ENCODE data around the gene WDTC1. TPM values are rescaled to one million over a fixed set of nuclear protein-coding genes. Genes with fewer than 3 reads are reported as not detected.
A peak's percentile ranks its signal among the peaks of the same experiment; 100 is the strongest.

WDTC1 gene
- total and polyA plus RNA-seq, 9 of the 15 experiments (the other 6 are each of a cell fraction or from before 2014, with no cell fraction given): 0.18 to 32.3 (median 8.8) TPM

DNA sequence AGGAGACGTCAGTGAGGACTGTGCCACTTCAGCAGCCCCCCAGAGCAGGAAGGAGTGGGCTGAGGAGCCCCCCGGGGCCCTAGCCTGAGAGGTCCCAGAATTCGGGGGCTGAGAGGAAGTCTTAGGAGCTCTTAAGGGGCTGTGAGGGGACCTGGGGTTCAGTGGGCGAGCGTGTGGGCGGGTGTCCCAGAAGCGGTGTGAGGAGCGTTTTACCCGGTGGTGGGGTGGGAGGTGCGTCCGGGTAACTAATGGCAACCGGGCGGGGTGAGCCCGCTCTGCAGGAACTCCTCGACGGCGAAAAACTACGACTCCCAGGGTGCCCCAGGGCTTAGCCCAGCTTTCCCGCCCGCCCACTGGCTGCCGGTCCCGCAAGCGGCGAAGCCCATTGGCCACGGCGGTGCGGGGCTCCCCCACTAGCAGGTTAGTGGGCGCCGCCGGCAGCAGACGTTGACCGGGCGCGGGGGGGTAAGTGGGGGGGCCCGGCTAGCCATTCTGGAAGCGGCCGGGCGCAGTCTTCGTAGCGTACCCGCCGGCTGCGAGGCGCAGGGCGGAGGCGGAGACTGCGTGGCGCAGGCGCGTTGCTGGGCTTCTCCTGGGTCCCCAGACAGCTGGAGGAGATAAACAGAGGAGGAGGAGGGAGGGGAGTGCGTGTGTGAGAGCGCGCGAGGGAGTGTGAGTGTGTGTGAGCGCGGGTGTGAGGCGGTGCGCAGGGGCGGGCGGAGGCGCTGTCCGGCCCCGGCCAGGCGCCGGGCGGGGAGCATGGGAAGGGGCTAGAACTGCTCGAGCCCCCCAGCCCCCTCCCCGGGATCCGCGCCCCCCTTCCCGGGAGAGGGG lies at the start of gene WDTC1 (continued):
- TF ChIP-seq CHD4 (IDR thresholded peaks at IDR 0.05; ENCODE audit: insufficient read depth, insufficient replicate concordance, low read depth, low read length, poor library complexity, severe bottlenecking) (no peak), TFAM (CRISPR knock-in tag; conservative IDR thresholded peaks at IDR 0.05) (no peak), RFX7 (CRISPR knock-in tag; IDR thresholded peaks at IDR 0.05) (no peak), HLTF (IDR thresholded peaks at IDR 0.05) (no peak), ZNF589 (CRISPR knock-in tag; IDR thresholded peaks at IDR 0.05; ENCODE audit: low read depth) (no peak), ZNF253 (CRISPR knock-in tag; conservative IDR thresholded peaks at IDR 0.05) (no peak), OTX1 (CRISPR knock-in tag; IDR thresholded peaks at IDR 0.05) (no peak), ZNF668 (CRISPR knock-in tag; IDR thresholded peaks at IDR 0.05) (no peak), ZFX (CRISPR knock-in tag; IDR thresholded peaks at IDR 0.05) (peak; percentile 79), NCOA2 (IDR thresholded peaks at IDR 0.05; ENCODE audit: partially characterized antibody in 2 of 2) (no peak), SRSF1 (IDR thresholded peaks at IDR 0.05; ENCODE audit: low read depth, low read length) (peak; percentile 99), NR2F6 (CRISPR knock-in tag; IDR thresholded peaks at IDR 0.05) (no peak), BCL6 (CRISPR knock-in tag; IDR thresholded peaks at IDR 0.05) (no peak), ZNF133 (CRISPR knock-in tag; IDR thresholded peaks at IDR 0.05) (no peak), SP2 (IDR thresholded peaks at IDR 0.05; ENCODE audit: extremely low read depth, low read depth, low read length, poor library complexity, severe bottlenecking) (peak; percentile 63), SMAD1 (IDR thresholded peaks at IDR 0.05; ENCODE audit: low read depth, low read length, partially characterized antibody) (no peak), TARDBP (IDR thresholded peaks at IDR 0.05) (no peak), SIRT6 (IDR thresholded peaks at IDR 0.05; ENCODE audit: low read depth, low read length) (no peak)
- TF ChIP-seq, protein P1, sequence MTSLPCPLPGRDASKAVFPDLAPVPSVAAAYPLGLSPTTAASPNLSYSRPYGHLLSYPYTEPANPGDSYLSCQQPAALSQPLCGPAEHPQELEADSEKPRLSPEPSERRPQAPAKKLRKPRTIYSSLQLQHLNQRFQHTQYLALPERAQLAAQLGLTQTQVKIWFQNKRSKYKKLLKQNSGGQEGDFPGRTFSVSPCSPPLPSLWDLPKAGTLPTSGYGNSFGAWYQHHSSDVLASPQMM (CRISPR knock-in tag; IDR thresholded peaks at IDR 0.05): no peak
- TF ChIP-seq, protein P2, sequence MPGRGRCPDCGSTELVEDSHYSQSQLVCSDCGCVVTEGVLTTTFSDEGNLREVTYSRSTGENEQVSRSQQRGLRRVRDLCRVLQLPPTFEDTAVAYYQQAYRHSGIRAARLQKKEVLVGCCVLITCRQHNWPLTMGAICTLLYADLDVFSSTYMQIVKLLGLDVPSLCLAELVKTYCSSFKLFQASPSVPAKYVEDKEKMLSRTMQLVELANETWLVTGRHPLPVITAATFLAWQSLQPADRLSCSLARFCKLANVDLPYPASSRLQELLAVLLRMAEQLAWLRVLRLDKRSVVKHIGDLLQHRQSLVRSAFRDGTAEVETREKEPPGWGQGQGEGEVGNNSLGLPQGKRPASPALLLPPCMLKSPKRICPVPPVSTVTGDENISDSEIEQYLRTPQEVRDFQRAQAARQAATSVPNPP (IDR thresholded peaks at IDR 0.05; ENCODE audit: borderline replicate concordance, insufficient read depth, insufficient read length): no peak
- TF ChIP-seq, protein P3, sequence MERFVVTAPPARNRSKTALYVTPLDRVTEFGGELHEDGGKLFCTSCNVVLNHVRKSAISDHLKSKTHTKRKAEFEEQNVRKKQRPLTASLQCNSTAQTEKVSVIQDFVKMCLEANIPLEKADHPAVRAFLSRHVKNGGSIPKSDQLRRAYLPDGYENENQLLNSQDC (CRISPR knock-in tag; IDR thresholded peaks at IDR 0.05): no peak
- TF ChIP-seq, protein P4, sequence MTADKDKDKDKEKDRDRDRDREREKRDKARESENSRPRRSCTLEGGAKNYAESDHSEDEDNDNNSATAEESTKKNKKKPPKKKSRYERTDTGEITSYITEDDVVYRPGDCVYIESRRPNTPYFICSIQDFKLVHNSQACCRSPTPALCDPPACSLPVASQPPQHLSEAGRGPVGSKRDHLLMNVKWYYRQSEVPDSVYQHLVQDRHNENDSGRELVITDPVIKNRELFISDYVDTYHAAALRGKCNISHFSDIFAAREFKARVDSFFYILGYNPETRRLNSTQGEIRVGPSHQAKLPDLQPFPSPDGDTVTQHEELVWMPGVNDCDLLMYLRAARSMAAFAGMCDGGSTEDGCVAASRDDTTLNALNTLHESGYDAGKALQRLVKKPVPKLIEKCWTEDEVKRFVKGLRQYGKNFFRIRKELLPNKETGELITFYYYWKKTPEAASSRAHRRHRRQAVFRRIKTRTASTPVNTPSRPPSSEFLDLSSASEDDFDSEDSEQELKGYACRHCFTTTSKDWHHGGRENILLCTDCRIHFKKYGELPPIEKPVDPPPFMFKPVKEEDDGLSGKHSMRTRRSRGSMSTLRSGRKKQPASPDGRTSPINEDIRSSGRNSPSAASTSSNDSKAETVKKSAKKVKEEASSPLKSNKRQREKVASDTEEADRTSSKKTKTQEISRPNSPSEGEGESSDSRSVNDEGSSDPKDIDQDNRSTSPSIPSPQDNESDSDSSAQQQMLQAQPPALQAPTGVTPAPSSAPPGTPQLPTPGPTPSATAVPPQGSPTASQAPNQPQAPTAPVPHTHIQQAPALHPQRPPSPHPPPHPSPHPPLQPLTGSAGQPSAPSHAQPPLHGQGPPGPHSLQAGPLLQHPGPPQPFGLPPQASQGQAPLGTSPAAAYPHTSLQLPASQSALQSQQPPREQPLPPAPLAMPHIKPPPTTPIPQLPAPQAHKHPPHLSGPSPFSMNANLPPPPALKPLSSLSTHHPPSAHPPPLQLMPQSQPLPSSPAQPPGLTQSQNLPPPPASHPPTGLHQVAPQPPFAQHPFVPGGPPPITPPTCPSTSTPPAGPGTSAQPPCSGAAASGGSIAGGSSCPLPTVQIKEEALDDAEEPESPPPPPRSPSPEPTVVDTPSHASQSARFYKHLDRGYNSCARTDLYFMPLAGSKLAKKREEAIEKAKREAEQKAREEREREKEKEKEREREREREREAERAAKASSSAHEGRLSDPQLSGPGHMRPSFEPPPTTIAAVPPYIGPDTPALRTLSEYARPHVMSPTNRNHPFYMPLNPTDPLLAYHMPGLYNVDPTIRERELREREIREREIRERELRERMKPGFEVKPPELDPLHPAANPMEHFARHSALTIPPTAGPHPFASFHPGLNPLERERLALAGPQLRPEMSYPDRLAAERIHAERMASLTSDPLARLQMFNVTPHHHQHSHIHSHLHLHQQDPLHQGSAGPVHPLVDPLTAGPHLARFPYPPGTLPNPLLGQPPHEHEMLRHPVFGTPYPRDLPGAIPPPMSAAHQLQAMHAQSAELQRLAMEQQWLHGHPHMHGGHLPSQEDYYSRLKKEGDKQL (CRISPR knock-in tag; IDR thresholded peaks at IDR 0.05; ENCODE audit: borderline replicate concordance): no peak

Data from K562 (cell line).